Fibroblast of skin of right quadriceps (primary cell): ENCODE measurements around the gene PCDHA10.

Experiments
- DNase-seq: peaks from one replicate; pipeline ENCODE4 v3.0.0-alpha.2; 2013

Gene PCDHA10

GRCh38 chr5:140883927-140884697, 28.4 kb downstream of the PCDHA10 start:
- no peak for DNase-seq

GRCh38 chr5:140916325-140916724, 60.6 kb downstream of the PCDHA10 start:
- DNase-seq: no peak
